ENCODE measurements around the gene CCDC88C. TPM values are rescaled to one million over a fixed set of nuclear protein-coding genes. Genes with fewer than 3 reads are reported as not detected.

The CCDC88C gene
- total RNA-seq, 3 donors from 2014 or later: 50.3 to 60.2 (median 58.2) TPM

DNA sequence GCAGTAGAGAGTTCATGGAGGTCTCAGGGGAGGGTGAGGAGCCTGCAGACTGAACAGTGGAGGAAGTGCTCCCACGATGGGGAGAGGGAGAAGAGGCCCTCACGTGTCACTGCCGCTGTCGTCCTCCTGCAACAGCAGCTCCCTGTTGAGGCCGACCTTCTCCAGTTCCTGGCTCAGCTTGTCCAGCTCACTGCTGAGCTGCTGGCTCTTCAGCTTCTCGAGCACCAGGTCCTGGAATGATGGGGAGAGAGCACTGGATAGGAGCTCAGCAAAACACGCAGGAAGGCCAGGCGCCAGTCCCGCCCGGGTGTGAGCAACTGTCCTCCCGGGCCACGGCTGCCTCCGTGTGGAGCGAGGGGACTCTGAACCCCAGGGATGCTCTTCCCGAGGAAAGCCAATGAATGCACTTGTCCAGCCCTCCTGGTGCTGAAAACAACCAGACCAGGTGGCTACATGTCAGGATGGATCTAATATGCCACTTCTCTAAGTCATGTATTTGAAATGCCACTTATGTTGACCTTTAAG lies 107.8 kb downstream of the CCDC88C start:
- no peaks in the 10 kb centered on the region for H3K27me3 Mint-ChIP-seq (ENCODE audit: low read depth)
- peaks cover 57% of the 10 kb centered on the region for H3K36me3 Mint-ChIP-seq (ENCODE audit: insufficient read depth)
- peaks cover 44% of the 10 kb centered on the region for H3K4me1 Mint-ChIP-seq (ENCODE audit: low read depth)
- DNase-seq: no peak
- no peak overlapping the region for H3K4me3 Mint-ChIP-seq
- ATAC-seq: no peak
- H3K9me3 Mint-ChIP-seq: no peaks in the 10 kb centered on the region

DNA sequence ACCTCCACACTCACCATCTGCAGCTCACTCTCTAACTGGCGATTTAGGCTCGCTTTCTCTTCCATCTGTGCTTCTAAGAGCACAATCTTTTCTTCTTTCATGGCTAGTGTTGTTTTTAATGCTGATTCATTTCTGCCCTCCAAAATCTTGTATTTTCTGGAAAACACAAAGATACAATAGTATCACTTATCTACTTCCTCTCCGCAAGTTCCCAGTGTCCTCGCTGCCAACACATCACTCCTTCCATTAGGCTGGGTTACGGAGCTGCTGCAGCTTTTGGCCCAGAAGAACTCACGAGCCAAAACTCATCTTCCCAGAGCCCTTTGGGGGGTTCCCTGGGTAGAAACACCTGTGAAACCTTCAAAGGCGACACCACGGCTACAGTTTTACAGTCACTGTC lies 109.3 kb downstream of the CCDC88C start:
- Mint-ChIP-seq H3K4me3 (no peak overlapping the region), H3K4me1 (ENCODE audit: low read depth) (peaks cover 31% of the 10 kb centered on the region), H3K27me3 (ENCODE audit: low read depth) (no peaks in the 10 kb centered on the region), H3K36me3 (ENCODE audit: insufficient read depth) (peaks cover 50% of the 10 kb centered on the region), H3K9me3 (no peaks in the 10 kb centered on the region)
- no peak for ATAC-seq
- DNase-seq: no peak

DNA sequence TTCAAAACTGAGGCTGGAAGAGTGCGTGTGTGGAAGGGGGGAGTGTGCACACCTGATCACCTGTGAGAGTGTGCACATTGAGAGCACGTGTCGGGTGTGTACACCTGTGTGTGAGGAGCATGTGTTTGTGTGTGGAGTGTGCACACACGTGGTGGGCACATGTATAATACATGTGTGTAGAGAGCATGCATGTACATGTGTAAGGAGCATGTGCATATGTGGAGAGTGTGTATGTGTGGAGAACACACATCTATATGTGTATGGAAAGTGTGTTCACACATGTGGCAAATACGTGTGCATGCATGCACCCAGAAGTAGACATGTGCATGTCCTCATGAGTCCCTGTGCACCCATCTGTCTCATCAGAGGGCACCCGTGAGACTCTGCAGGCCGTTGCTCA lies 110.0 kb downstream of the CCDC88C start:
- Mint-ChIP-seq H3K27me3 (ENCODE audit: low read depth) (no peaks in the 10 kb centered on the region), H3K36me3 (ENCODE audit: insufficient read depth) (peaks cover 43% of the 10 kb centered on the region), H3K9me3 (no peaks in the 10 kb centered on the region), H3K4me3 (no peak overlapping the region), H3K4me1 (ENCODE audit: low read depth) (peaks cover 30% of the 10 kb centered on the region)
- no peak for ATAC-seq
- no peak for DNase-seq

DNA sequence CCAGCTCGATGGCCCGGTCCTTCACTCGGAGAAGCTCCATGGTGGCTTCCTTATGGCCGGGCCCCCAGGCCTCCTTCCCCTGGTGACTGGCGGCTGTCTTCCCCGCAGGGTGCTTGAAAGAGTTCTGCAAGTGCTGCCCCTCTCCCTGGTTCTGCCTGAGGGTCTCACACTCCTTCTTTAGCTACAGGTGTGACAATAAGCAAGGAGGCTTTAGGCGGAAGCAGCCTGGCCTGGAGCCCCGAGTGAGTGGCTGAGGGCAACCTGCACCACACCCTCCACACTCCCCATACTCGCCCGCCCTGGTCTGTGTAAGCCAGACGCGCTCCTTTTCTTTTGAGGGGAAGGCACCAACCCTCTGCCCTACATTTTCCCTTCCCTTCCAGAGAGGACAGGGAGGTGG lies 110.6 kb downstream of the CCDC88C start:
- Mint-ChIP-seq H3K27me3 (ENCODE audit: low read depth) (no peaks in the 10 kb centered on the region), H3K4me3 (no peak overlapping the region), H3K4me1 (ENCODE audit: low read depth) (peaks cover 33% of the 10 kb centered on the region), H3K9me3 (no peaks in the 10 kb centered on the region), H3K36me3 (ENCODE audit: insufficient read depth) (peaks cover 48% of the 10 kb centered on the region)
- no peak for ATAC-seq
- DNase-seq: no peak

DNA sequence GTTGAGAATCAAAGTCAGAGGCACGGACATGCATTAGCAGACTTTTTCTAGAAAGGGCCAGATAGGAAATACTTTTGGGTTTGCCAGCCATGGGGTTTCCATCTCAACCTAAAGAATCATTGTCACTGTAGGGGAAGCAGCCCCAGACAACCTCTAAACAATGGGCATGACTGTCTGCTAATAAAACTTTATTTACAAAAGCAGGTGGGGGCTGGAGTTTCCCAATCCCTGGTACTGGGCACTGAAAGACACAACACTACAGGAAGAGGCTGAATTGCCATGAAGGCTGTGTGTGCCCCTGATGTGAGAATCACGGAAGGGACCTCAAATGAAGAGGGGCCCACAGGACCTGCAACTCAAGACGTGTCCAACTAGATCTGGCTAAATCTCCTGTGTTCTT lies 111.1 kb downstream of the CCDC88C start:
- no peaks in the 10 kb centered on the region for H3K27me3 Mint-ChIP-seq (ENCODE audit: low read depth)
- H3K9me3 Mint-ChIP-seq: no peaks in the 10 kb centered on the region
- DNase-seq: no peak
- peaks cover 53% of the 10 kb centered on the region for H3K36me3 Mint-ChIP-seq (ENCODE audit: insufficient read depth)
- H3K4me3 Mint-ChIP-seq: no peak overlapping the region
- ATAC-seq: no peak
- peaks cover 37% of the 10 kb centered on the region for H3K4me1 Mint-ChIP-seq (ENCODE audit: low read depth)

DNA sequence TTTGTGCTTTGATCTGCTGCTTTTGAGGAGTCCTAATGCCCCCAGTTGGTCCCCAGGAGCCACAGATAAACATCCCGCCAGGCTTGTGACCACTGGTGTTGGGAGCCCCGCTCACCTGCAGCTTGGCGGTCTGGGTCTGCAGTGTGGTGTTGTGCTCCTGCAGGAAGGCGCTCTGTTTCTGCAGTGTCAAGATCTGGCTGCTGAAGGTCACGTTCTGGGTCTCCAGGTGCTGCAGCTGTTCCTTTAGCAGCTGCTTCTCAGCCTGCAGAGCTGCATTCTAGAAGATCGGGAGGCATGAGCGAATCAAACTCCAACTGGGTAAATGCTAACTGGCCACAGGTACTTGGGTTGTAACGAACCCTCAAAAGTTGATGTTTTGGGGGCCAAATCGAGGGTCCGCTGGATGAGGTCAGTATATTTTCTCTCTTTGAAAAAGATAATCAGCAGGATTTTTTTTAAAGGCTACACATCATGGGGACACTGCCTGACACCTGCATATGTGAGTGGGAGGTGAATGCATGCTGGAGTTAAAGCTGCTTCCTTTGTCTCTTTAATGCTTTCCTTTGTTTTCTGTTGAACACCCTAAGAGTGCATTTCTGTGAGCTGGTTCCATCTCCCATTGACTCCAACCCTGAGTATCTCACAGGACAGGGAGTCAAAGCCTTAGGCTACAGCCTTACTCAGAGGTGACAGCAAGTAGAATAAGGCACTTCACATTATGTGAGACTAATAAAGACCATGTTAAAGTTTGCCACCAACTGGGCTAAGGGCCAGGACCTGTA lies 111.8 kb downstream of the CCDC88C start:
- no peaks in the 10 kb centered on the region for H3K9me3 Mint-ChIP-seq
- peaks cover 52% of the 10 kb centered on the region for H3K36me3 Mint-ChIP-seq (ENCODE audit: insufficient read depth)
- DNase-seq: no peak
- no peaks in the 10 kb centered on the region for H3K27me3 Mint-ChIP-seq (ENCODE audit: low read depth)
- peaks cover 36% of the 10 kb centered on the region for H3K4me1 Mint-ChIP-seq (ENCODE audit: low read depth)
- no peak for ATAC-seq
- no peak overlapping the region for H3K4me3 Mint-ChIP-seq

DNA sequence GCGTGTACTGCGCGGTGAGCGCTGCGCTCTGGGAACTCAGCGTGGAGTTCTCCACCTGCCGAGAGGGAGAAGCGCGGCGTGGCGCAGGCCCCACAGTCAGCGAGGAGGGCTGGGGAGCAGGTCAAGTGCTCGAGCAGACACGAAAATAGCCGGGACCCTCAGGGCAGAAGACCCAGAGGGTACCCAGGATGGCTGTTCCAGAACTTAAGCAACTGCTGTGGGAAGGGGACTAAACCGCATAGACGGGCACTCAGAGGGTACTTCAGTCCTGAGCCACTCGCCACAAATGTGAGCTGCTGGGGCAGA lies 113.7 kb downstream of the CCDC88C start:
- H3K36me3 Mint-ChIP-seq (ENCODE audit: insufficient read depth): peaks cover 58% of the 10 kb centered on the region
- H3K27me3 Mint-ChIP-seq (ENCODE audit: low read depth): no peaks in the 10 kb centered on the region
- no peaks in the 10 kb centered on the region for H3K9me3 Mint-ChIP-seq
- DNase-seq: no peak
- H3K4me1 Mint-ChIP-seq (ENCODE audit: low read depth): peaks cover 38% of the 10 kb centered on the region
- no peak for ATAC-seq
- no peak overlapping the region for H3K4me3 Mint-ChIP-seq

DNA sequence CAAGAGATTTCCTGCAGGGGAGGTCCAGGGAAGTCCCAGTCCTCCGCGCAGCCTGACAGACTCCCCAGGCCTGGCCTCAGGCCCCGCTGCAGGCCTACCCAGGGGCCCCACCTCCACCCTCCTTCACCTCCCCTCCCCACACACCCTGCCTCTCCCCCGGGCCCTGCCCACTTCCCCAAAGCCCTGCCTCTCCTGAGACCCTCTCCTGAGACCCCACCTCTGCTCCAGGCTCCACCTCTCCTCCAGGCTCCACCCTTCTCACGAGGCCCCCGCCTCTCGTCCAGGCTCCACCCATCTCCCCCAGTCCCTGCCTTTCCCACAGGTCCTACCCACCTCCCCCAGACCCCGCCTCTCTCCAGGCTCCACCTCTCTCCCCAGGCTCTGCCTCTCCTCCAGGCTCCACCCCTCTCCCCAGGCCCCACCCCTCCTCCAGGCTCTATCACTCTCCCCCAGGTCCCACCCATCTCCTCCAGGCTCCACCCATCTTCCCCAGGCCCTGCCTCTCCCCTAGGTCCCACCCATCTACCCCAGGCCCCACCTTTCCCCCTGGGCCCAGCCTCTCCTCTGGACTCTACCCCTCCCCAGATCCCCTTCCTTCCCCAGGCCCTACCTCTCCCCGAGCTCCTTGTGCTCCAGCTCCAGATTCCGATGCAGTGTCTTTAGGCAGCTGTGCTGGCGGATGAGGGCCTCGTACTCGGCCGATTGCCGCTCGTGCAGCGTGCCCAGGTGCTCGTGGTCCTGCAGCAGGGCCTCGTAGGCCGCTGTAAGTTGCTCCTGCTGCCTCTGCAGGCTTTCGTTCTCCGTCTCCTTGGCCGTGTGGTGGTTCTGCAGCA lies 114.3 kb downstream of the CCDC88C start:
- Mint-ChIP-seq H3K9me3 (no peaks in the 10 kb centered on the region), H3K36me3 (ENCODE audit: insufficient read depth) (peaks cover 59% of the 10 kb centered on the region), H3K27me3 (ENCODE audit: low read depth) (no peaks in the 10 kb centered on the region), H3K4me1 (ENCODE audit: low read depth) (peaks cover 39% of the 10 kb centered on the region), H3K4me3 (no peak overlapping the region)
- ATAC-seq (peak; percentile 49 to 64), DNase-seq (no peak)

DNA sequence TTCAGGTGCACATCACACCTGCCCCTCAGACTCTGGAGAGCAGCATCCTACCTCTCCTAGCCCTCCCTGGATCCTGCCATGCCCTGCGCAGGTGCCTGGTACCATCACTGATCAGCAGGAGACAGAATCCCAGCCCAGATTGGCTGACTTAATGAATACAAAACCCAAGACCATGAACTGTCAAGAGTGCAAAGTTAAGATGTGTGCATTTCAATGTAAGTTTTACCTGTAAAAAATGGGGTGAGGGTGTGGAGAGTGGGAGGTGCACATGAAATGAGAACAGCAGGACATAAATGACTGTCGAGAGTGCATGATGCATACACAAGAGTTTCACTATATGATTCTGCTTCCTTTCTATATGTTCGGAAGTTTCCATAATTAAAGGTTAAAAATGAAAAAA lies 115.2 kb downstream of the CCDC88C start:
- Mint-ChIP-seq H3K4me3 (peak overlapping the region; percentile 29), H3K36me3 (ENCODE audit: insufficient read depth) (peaks cover 55% of the 10 kb centered on the region), H3K9me3 (no peaks in the 10 kb centered on the region), H3K27me3 (ENCODE audit: low read depth) (no peaks in the 10 kb centered on the region), H3K4me1 (ENCODE audit: low read depth) (peaks cover 37% of the 10 kb centered on the region)
- no peak for DNase-seq
- peak; percentile 79 to 86 for ATAC-seq

DNA sequence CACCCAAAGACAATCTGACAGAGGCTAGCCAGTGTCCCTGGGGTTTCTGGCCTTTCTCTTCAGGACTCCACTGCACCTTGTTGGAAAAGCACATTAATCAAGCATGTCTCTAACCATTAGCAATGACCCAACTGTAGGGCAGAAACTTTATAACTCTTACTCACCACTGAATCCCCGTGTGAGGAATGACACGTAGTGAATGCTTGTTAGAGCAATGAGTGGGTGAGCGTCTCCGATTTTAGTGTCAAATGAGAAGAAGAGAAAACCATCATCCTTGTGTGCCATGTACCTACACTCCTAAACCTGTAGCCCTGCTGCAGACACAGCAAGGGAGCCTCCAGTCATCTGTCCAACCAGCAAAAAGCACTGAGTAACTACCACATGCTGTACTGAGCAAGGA lies 116.7 kb downstream of the CCDC88C start:
- Mint-ChIP-seq H3K36me3 (ENCODE audit: insufficient read depth) (peaks cover 55% of the 10 kb centered on the region), H3K4me1 (ENCODE audit: low read depth) (peaks cover 36% of the 10 kb centered on the region), H3K27me3 (ENCODE audit: low read depth) (no peaks in the 10 kb centered on the region), H3K9me3 (no peaks in the 10 kb centered on the region), H3K4me3 (no peak overlapping the region)
- no peak for DNase-seq
- no peak for ATAC-seq

DNA sequence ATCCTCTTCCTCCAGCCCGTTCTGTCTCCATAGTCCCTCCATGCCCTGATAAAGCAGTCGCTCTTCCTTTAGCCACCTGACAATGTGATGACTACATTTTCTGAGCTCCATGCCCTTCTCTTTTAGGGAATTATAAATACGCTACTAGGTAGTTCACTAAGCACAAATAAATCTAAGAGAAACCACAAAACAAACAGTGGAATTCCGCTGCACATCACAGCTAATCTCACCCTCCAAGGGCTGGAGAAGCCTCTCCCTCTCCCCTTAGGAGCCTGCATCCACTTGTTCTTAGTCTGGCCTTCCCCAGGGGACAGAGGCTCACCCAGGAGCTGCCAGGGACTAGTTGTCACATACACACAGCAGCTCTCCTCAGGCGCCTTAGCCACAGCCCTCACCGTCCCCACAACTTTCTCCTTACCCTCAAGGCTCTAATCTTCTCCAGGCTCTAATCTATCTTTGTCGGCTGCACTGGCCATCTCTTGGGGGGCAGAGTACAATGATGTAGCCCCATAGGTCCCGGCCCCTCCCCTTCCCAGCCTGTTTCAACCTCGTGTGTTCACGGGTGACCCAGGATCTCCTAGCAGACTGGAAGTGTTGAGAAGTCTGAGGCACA lies 117.2 kb downstream of the CCDC88C start:
- no peak overlapping the region for H3K4me3 Mint-ChIP-seq
- H3K9me3 Mint-ChIP-seq: no peaks in the 10 kb centered on the region
- DNase-seq (no peak), ATAC-seq (no peak)
- H3K27me3 Mint-ChIP-seq (ENCODE audit: low read depth): no peaks in the 10 kb centered on the region
- H3K36me3 Mint-ChIP-seq (ENCODE audit: insufficient read depth): peaks cover 51% of the 10 kb centered on the region
- H3K4me1 Mint-ChIP-seq (ENCODE audit: low read depth): peaks cover 36% of the 10 kb centered on the region

DNA sequence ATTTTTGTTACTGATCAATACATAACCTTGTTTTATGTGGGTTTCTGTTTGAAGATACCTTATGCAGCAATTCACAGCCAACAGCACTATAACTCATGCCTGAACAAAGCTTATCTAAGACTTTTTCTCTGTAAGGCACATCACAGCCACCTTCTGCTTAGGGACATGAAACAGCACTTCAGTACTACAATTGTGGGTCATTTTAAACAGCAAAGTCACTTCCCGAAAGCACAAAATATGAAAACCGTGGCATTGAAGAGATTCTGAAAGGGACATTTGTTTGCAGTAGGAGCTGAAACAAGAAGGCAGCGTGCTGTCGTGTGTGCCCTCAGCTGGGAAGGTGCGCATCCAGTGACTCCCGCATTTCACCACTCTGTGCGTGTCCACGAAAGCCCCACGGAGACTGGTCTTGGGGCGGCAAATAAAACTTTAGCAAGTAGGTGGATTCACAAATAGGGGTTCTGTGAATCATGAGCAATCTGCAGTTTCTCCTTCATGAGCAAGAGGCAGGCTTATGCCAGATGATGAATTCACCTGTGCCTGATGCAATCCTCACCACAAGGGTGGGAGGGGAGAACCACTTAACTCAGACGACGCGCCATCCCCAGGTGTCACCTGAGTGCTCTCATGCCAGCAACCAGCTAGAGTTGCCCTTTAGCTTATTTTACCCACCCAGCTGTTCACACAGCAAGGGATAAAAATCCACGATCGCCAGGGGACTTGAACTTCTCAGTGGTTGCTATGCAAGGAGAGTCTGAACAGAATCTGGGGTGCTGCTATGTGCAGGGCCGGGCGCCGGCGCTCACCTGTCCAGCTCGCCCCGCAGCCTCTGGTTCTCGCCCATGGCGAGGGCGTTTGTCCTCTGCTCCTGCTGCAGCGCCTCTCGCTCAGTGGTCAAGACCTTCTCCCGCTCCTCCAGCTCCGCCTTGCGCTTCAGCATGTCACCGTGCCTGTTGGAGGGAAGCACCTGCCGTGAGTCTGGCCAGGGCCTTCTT lies 118.2 kb downstream of the CCDC88C start:
- H3K27me3 Mint-ChIP-seq (ENCODE audit: low read depth): no peaks in the 10 kb centered on the region
- no peak overlapping the region for H3K4me3 Mint-ChIP-seq
- peaks cover 36% of the 10 kb centered on the region for H3K4me1 Mint-ChIP-seq (ENCODE audit: low read depth)
- ATAC-seq: peak; percentile 26 to 28
- no peak for DNase-seq
- H3K36me3 Mint-ChIP-seq (ENCODE audit: insufficient read depth): peaks cover 45% of the 10 kb centered on the region
- H3K9me3 Mint-ChIP-seq: no peaks in the 10 kb centered on the region

DNA sequence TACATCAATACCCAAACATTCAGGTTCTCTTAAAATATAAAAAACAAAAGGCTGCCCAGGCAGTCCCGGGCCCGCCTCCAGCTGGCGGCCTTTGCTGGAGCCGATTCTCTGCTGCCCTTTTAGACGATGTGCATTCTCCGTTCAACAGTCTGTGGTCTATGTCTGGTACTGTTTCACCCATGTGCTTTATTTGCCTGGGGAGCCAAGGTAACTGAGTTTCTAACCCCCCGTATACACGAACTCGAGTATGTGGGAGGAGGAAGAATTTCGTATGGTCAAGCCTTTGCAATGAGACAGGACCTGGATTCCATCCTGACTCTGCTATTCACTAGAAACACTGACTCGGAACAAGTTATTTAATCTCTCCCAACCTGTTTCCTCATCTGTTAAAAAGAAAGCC lies 119.0 kb downstream of the CCDC88C start:
- Mint-ChIP-seq H3K4me3 (no peak overlapping the region), H3K4me1 (ENCODE audit: low read depth) (peaks cover 36% of the 10 kb centered on the region), H3K27me3 (ENCODE audit: low read depth) (no peaks in the 10 kb centered on the region), H3K9me3 (no peaks in the 10 kb centered on the region), H3K36me3 (ENCODE audit: insufficient read depth) (peaks cover 52% of the 10 kb centered on the region)
- DNase-seq (no peak), ATAC-seq (no peak)
